ENCODE results near the gene ARID1B.

The ARID1B gene

DNA sequence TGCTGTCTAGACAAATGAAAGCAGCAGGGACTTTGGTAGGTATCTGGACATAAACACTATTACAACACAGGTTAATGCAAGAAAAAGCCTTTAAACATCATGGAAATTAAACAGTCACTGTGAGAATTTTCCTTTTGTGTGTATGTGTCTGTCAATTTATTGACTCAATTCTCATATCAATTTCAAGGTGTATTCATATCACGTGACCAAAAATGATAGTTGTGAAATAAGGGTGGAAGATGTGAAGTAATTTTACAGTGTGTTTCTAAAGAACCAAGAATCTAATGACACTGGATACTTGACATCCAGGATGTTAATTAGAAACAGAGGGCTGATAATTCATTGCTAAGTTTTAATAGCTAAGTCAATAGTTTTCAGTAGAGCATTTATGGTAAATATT lies 302.1 kb downstream of the ARID1B start:
- in situ Hi-C loops (cut with MboI; ENCODE audit: low sequenced_read_pairs, unreplicated experiment): no loop called here
- DNase-seq (ENCODE audit: low spot score): no peak
- TF ChIP-seq CTCF (IDR thresholded peaks at IDR 0.05; ENCODE audit: borderline replicate concordance, control extremely low read depth, extremely low read depth, insufficient read depth, missing control alignments): no peak

DNA sequence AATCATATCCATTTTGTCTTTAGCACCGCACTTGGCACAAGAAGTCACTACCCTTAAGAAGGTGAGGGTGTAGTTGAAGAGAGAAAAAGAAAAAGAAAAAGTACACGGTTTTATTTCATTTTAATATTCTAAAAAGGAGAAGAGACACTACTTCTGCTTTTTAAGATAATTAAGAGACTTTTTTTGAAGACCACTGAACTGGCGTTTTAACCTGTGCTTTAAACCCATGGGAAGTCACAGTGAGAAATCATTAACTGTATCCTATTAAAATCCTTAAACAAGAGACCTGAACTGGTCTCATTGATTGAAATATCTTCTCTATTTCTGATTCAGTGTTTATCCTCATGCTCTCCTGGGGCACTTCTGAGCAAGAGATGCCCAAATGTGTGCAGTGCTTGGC lies 302.6 kb downstream of the ARID1B start:
- TF ChIP-seq CTCF (IDR thresholded peaks at IDR 0.05; ENCODE audit: borderline replicate concordance, control extremely low read depth, extremely low read depth, insufficient read depth, missing control alignments): no peak
- in situ Hi-C loops (cut with MboI; ENCODE audit: low sequenced_read_pairs, unreplicated experiment): no loop called here
- DNase-seq (ENCODE audit: low spot score): no peak

DNA sequence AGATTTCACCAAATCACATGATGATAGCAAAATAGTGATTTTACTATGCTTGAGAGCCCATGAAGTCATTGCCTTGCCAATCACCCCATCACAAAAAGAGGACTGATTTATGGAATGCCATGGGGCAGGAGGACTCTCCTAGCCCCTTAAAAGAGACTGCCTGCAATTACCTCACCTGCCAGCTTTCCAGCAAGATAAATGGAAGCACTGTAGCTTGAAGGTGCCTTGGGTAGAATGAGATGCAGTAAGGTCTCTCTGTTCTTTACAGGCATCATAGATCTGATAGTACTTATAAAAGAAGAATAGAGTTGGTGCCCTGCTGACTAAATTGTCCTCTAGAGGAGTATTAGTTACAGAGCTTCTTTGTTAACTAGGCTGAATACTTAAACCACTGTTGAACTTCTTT lies 303.8 kb downstream of the ARID1B start:
- in situ Hi-C loops (cut with MboI; ENCODE audit: low sequenced_read_pairs, unreplicated experiment): no loop called here
- DNase-seq (ENCODE audit: low spot score): no peak
- TF ChIP-seq CTCF (IDR thresholded peaks at IDR 0.05; ENCODE audit: borderline replicate concordance, control extremely low read depth, extremely low read depth, insufficient read depth, missing control alignments): no peak

GRCh38 chr6:157083343-157083742 lies 306.2 kb downstream of the ARID1B start:
- no peak for TF ChIP-seq CTCF (IDR thresholded peaks at IDR 0.05; ENCODE audit: borderline replicate concordance, control extremely low read depth, extremely low read depth, insufficient read depth, missing control alignments)
- in situ Hi-C loops (cut with MboI; ENCODE audit: low sequenced_read_pairs, unreplicated experiment): no loop called here
- no peak for DNase-seq (ENCODE audit: low spot score)

- no peak for TF ChIP-seq CTCF (IDR thresholded peaks at IDR 0.05; ENCODE audit: borderline replicate concordance, control extremely low read depth, extremely low read depth, insufficient read depth, missing control alignments)
- no peak for DNase-seq (ENCODE audit: low spot score)
- in situ Hi-C loops (cut with MboI; ENCODE audit: low sequenced_read_pairs, unreplicated experiment): no loop called here
Observed at GRCh38 chr6:157086632-157087031, 309.5 kb downstream of the ARID1B start.

- in situ Hi-C loops (cut with MboI; ENCODE audit: low sequenced_read_pairs, unreplicated experiment): no loop called here
- TF ChIP-seq CTCF (IDR thresholded peaks at IDR 0.05; ENCODE audit: borderline replicate concordance, control extremely low read depth, extremely low read depth, insufficient read depth, missing control alignments): no peak
- no peak for DNase-seq (ENCODE audit: low spot score)
Observed at GRCh38 chr6:157087974-157088373, 310.8 kb downstream of the ARID1B start.

DNA sequence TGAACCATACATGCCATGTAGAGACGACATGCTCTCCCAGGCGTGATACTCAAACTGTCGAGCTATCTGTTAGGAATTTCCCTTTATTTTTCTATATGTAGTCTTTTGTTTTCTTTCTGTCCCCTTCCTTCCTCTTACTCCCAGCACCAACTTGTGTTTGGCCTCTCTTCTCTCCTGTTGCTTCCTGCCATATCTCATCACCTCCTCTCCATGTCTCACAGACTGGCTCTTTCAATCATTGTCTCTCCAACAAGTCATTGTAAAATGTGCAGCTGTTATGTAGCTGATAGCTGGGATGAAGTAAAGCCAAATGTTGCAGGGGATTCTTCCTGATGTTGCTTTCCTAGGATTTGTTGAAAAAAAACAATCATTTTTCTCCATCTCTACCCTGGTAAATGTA lies 311.7 kb downstream of the ARID1B start:
- DNase-seq (ENCODE audit: low spot score): no peak
- in situ Hi-C loops (cut with MboI; ENCODE audit: low sequenced_read_pairs, unreplicated experiment): no loop called here
- no peak for TF ChIP-seq CTCF (IDR thresholded peaks at IDR 0.05; ENCODE audit: borderline replicate concordance, control extremely low read depth, extremely low read depth, insufficient read depth, missing control alignments)
